K562 (cell line): ENCODE results near the gene LUC7L. TPM values are rescaled to one million over a fixed set of nuclear protein-coding genes. Genes with fewer than 3 reads are reported as not detected.

ENCODE experiments used
- TFAP4 ChIP-seq: sonication (generic); formaldehyde crosslinking; IDR thresholded peaks from 2 replicates; pipeline ENCODE4 v1.8.0; 2022; ENCODE audit warnings: missing genetic modification reagents, mild to moderate bottlenecking, moderate library complexity, borderline replicate concordance
- polyA plus RNA-seq, 8 experiments: library from polyadenylated mRNA; depleted of rRNA in 4 of 8; stranded (reverse) in 5 of 8; unstranded in 3 of 8; fragments of >200 nt; fragmentation: Nextera tagmentation in 2 of 8; fragmentation: Illumina TruSeq in 1 of 8; extraction: Ambion mirVana in 2 of 8; extraction: Trizol in 1 of 8; gene quantifications; 2 replicates each; pipeline versions ENCODE4 v1.2.1 to v1.2.3, GENCODE V29; 2011 to 2014; ENCODE audit warnings: inconsistent platforms in 1 of 8, missing spikeins in 1 of 8
- total RNA-seq, 7 experiments: library from RNA; depleted of rRNA in 6 of 7; stranded (reverse); fragments of >200 nt in 6 of 7; fragmentation: Illumina TruSeq in 2 of 7; extraction: Trizol in 2 of 7; gene quantifications; 2 replicates each; pipeline versions ENCODE4 v1.2.1 to v1.2.3, GENCODE V29; 2011 to 2021; ENCODE audit warnings: low replicate concordance in 1 of 7
- TF ChIP-seq, protein P1 (sequence below), 2 experiments: fragments of 450-650 bp; formaldehyde crosslinking in 1 of 2; IDR thresholded peaks; 2 replicates each; pipeline versions ENCODE4 v1.4.0 to v1.6.1; 2014 to 2020; ENCODE audit warnings: mild to moderate bottlenecking in 2 of 2, borderline replicate concordance in 1 of 2, low read depth in 1 of 2

LUC7L gene
- total and polyA plus RNA-seq, 9 of the 15 experiments (the other 6 are each of a cell fraction or from before 2014, with no cell fraction given), result 1.7 to 93.3 (median 59.5) TPM

DNA sequence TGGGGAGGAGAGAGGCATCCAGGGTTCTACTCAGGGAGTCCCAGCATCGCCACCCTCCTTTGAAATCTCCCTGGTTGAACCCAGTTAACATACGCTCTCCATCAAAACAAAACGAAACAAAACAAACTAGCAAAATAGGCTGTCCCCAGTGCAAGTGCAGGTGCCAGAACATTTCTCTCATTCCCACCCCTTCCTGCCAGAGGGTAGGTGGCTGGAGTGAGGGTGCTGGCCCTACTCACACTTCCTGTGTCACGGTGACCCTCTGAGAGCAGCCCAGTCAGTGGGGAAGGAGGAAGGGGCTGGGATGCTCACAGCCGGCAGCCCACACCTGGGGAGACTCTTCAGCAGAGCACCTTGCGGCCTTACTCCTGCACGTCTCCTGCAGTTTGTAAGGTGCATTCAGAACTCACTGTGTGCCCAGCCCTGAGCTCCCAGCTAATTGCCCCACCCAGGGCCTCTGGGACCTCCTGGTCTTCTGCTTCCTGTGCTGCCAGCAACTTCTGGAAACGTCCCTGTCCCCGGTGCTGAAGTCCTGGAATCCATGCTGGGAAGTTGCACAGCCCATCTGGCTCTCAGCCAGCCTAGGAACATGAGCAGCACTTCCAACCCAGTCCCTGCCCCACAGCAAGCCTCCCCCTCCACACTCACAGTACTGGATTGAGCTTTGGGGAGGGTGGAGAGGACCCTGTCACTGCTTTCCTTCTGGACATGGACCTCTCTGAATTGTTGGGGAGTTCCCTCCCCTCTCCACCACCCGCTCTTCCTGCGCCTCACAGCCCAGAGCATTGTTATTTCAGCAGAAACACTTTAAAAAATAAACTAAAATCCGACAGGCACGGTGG, 55.1 kb downstream of the LUC7L start (continued):
- TF ChIP-seq, protein P1, sequence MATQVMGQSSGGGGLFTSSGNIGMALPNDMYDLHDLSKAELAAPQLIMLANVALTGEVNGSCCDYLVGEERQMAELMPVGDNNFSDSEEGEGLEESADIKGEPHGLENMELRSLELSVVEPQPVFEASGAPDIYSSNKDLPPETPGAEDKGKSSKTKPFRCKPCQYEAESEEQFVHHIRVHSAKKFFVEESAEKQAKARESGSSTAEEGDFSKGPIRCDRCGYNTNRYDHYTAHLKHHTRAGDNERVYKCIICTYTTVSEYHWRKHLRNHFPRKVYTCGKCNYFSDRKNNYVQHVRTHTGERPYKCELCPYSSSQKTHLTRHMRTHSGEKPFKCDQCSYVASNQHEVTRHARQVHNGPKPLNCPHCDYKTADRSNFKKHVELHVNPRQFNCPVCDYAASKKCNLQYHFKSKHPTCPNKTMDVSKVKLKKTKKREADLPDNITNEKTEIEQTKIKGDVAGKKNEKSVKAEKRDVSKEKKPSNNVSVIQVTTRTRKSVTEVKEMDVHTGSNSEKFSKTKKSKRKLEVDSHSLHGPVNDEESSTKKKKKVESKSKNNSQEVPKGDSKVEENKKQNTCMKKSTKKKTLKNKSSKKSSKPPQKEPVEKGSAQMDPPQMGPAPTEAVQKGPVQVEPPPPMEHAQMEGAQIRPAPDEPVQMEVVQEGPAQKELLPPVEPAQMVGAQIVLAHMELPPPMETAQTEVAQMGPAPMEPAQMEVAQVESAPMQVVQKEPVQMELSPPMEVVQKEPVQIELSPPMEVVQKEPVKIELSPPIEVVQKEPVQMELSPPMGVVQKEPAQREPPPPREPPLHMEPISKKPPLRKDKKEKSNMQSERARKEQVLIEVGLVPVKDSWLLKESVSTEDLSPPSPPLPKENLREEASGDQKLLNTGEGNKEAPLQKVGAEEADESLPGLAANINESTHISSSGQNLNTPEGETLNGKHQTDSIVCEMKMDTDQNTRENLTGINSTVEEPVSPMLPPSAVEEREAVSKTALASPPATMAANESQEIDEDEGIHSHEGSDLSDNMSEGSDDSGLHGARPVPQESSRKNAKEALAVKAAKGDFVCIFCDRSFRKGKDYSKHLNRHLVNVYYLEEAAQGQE (IDR thresholded peaks at IDR 0.05; ENCODE audit: borderline replicate concordance), result peak; percentile 95
- TF ChIP-seq, protein P1 (CRISPR knock-in tag; IDR thresholded peaks at IDR 0.05; ENCODE audit: low read depth), result peak; percentile 89
- 0 out of 2 replicates have a peak, but pooled peaks have one; percentile 27 for TF ChIP-seq TFAP4 (CRISPR knock-in tag)
